Caco-2 (cell line): ENCODE results near the gene ACAP3. TPM values are rescaled to one million over a fixed set of nuclear protein-coding genes. Genes with fewer than 3 reads are reported as not detected.

Source experiments
- BruUV-seq: library from RNA; stranded (reverse); fragments of 400-500 nt; replicated peaks from 2 replicates; lab custom pipeline; 2021; lab: Mats Ljungman, UMichigan
- CTCF ChIA-PET: fragments of 300-600 bp; sonication (Branson Sonifier 250); formaldehyde crosslinking; loops from one replicate; lab custom pipeline; 2022; ENCODE audit warnings: antibody characterized with exemption; lab: Charles Lee
- POLR2A ChIA-PET: fragments of 300-600 bp; sonication (Branson Sonifier 250); formaldehyde crosslinking; loops from one replicate; lab custom pipeline; 2022; ENCODE audit warnings: antibody characterized with exemption; lab: Charles Lee
- DNase-seq, 2 experiments: peaks; one replicate each; pipeline versions ENCODE4 v3.0.0 to v3.0.0-alpha.2; 2020 to 2022
- H3K27me3 ChIP-seq: replicated peaks from 2 replicates; pipeline ENCODE4 v1.6.0; 2011; ENCODE audit warnings: low read length; ENCODE audit not compliant: control insufficient read depth, insufficient read depth
- H3K36me3 ChIP-seq: 2 replicates; pipeline ENCODE4 v1.5.1; 2011; ENCODE audit warnings: low read length; ENCODE audit not compliant: control insufficient read depth, insufficient read depth
- H3K4me1 ChIP-seq: fragments of 250-450 bp; sonication (Bioruptor Pico); 2 replicates; pipeline ENCODE4 v1.5.1; 2020; ENCODE audit warnings: mild to moderate bottlenecking
- H3K4me3 ChIP-seq: 2 replicates; pipeline ENCODE4 v1.5.1; 2011; ENCODE audit warnings: low read depth, mild to moderate bottlenecking, control low read depth, low read length
- H3K9me3 ChIP-seq: fragments of 250-450 bp; sonication (Bioruptor Pico); 2 replicates; pipeline ENCODE4 v1.5.1; 2020; ENCODE audit warnings: mild to moderate bottlenecking, moderate library complexity
- H3K27ac Mint-ChIP-seq: one replicate; pipeline ENCODE4 v1.8.0; 2022; ENCODE audit warnings: mixed read lengths; ENCODE audit not compliant: unreplicated experiment
- H3K27me3 Mint-ChIP-seq: one replicate; pipeline ENCODE4 v1.8.0; 2022; ENCODE audit warnings: mixed read lengths; ENCODE audit not compliant: insufficient read depth, unreplicated experiment
- H3K36me3 Mint-ChIP-seq: one replicate; pipeline ENCODE4 v1.8.0; 2022; ENCODE audit warnings: mild to moderate bottlenecking, mixed read lengths; ENCODE audit not compliant: insufficient read depth, unreplicated experiment
- H3K4me1 Mint-ChIP-seq: one replicate; pipeline ENCODE4 v1.8.0; 2022; ENCODE audit warnings: low read depth, mixed read lengths; ENCODE audit not compliant: unreplicated experiment
- H3K4me3 Mint-ChIP-seq: one replicate; pipeline ENCODE4 v1.8.0; 2022; ENCODE audit warnings: mild to moderate bottlenecking, moderate library complexity, mixed read lengths; ENCODE audit not compliant: unreplicated experiment
- H3K9me3 Mint-ChIP-seq: one replicate; pipeline ENCODE4 v1.8.0; 2022; ENCODE audit warnings: mixed read lengths; ENCODE audit not compliant: unreplicated experiment
- intact Hi-C: fragments of 100-400 bp; cut with micrococcal nuclease; formaldehyde crosslinking; loops from one replicate; pipeline ENCODE4 v1.10.0; 2022; ENCODE audit not compliant: unreplicated experiment
- total RNA-seq: library from RNA; stranded (reverse); gene quantifications from 2 replicates; pipeline ENCODE4 v1.2.3, GENCODE V29; 2022
- TF ChIP-seq, protein P1 (sequence below), 2 experiments: fragments of 200-600 bp in 1 of 2; IDR thresholded peaks; 1 replicate in 1 of 2; 2 replicates in 1 of 2; pipeline versions ENCODE4 v1.5.1 to v1.8.0; 2011 to 2022; ENCODE audit warnings: antibody characterized with exemption in 1 of 2, control low read depth in 1 of 2, inconsistent platforms in 1 of 2, low read depth in 1 of 2, low read length in 1 of 2, mild to moderate bottlenecking in 1 of 2, moderate library complexity in 1 of 2; ENCODE audit not compliant: insufficient read depth in 1 of 2, severe bottlenecking in 1 of 2, unreplicated experiment in 1 of 2

The ACAP3 gene
- total RNA-seq, 1 experiment from 2014 or later, result 46.6 TPM

DNA sequence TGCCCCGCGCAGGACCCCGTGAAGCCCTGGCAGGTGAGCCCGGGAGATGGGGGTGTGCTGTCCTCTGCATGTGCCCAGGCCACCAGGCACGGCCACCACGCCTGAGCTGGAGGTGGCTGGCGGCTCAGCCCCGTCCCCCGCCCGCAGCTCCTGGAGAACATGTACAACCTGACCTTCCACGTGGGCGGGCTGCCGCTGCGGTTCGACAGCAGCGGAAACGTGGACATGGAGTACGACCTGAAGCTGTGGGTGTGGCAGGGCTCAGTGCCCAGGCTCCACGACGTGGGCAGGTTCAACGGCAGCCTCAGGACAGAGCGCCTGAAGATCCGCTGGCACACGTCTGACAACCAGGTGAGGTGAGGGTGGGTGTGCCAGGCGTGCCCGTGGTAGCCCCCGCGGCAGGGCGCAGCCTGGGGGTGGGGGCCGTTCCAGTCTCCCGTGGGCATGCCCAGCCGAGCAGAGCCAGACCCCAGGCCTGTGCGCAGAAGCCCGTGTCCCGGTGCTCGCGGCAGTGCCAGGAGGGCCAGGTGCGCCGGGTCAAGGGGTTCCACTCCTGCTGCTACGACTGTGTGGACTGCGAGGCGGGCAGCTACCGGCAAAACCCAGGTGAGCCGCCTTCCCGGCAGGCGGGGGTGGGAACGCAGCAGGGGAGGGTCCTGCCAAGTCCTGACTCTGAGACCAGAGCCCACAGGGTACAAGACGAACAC, 25.2 kb upstream of the ACAP3 start:
- H3K4me3 Mint-ChIP-seq, result no peak overlapping the region
- POLR2A ChIA-PET, result interaction anchor here (0.6 kb wide), 1 partner anchor 22 kb away, joined by 4 read pairs; no protein-coding TSS in a partner anchor
- no peaks in the 10 kb centered on the region for H3K4me1 ChIP-seq

DNA sequence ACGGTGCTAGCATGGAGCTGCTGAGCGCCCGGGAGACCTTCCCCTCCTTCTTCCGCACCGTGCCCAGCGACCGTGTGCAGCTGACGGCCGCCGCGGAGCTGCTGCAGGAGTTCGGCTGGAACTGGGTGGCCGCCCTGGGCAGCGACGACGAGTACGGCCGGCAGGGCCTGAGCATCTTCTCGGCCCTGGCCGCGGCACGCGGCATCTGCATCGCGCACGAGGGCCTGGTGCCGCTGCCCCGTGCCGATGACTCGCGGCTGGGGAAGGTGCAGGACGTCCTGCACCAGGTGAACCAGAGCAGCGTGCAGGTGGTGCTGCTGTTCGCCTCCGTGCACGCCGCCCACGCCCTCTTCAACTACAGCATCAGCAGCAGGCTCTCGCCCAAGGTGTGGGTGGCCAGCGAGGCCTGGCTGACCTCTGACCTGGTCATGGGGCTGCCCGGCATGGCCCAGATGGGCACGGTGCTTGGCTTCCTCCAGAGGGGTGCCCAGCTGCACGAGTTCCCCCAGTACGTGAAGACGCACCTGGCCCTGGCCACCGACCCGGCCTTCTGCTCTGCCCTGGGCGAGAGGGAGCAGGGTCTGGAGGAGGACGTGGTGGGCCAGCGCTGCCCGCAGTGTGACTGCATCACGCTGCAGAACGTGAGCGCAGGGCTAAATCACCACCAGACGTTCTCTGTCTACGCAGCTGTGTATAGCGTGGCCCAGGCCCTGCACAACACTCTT, 24.5 kb upstream of the ACAP3 start:
- no peaks in the 10 kb centered on the region for H3K27me3 ChIP-seq
- POLR2A ChIA-PET, result no interaction called here
- no peak overlapping the region for H3K4me3 ChIP-seq
- Mint-ChIP-seq H3K4me3 (no peak overlapping the region), H3K27ac (no peak overlapping the region), H3K4me1 (no peaks in the 10 kb centered on the region), H3K36me3 (peaks cover 46% of the 10 kb centered on the region), H3K9me3 (no peaks in the 10 kb centered on the region), H3K27me3 (no peaks in the 10 kb centered on the region)
- DNase-seq, result no peak
- no peaks in the 10 kb centered on the region for H3K4me1 ChIP-seq
- no peaks in the 10 kb centered on the region for H3K36me3 ChIP-seq
- H3K9me3 ChIP-seq, result no peaks in the 10 kb centered on the region
- no TSS peak for BruUV-seq
- CTCF ChIA-PET, result no interaction called here
- TF ChIP-seq, protein P1, sequence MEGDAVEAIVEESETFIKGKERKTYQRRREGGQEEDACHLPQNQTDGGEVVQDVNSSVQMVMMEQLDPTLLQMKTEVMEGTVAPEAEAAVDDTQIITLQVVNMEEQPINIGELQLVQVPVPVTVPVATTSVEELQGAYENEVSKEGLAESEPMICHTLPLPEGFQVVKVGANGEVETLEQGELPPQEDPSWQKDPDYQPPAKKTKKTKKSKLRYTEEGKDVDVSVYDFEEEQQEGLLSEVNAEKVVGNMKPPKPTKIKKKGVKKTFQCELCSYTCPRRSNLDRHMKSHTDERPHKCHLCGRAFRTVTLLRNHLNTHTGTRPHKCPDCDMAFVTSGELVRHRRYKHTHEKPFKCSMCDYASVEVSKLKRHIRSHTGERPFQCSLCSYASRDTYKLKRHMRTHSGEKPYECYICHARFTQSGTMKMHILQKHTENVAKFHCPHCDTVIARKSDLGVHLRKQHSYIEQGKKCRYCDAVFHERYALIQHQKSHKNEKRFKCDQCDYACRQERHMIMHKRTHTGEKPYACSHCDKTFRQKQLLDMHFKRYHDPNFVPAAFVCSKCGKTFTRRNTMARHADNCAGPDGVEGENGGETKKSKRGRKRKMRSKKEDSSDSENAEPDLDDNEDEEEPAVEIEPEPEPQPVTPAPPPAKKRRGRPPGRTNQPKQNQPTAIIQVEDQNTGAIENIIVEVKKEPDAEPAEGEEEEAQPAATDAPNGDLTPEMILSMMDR (IDR thresholded peaks at IDR 0.05; ENCODE audit: insufficient read depth in 1 of 2, low read depth in 1 of 2, low read length in 1 of 2, severe bottlenecking in 1 of 2, unreplicated experiment in 1 of 2), result no peak
- intact Hi-C loops, result no loop called here

More for the DNA sequence above, 25.2 kb upstream of the ACAP3 start:
- TF ChIP-seq, protein P1 (IDR thresholded peaks at IDR 0.05; ENCODE audit: insufficient read depth in 1 of 2, low read depth in 1 of 2, low read length in 1 of 2, severe bottlenecking in 1 of 2, unreplicated experiment in 1 of 2), result no peak
- no peak for DNase-seq
- Mint-ChIP-seq H3K27me3 (no peaks in the 10 kb centered on the region), H3K4me1 (no peaks in the 10 kb centered on the region), H3K27ac (no peak overlapping the region), H3K9me3 (no peaks in the 10 kb centered on the region), H3K36me3 (peaks cover 45% of the 10 kb centered on the region)
- Histone ChIP-seq H3K9me3 (no peaks in the 10 kb centered on the region), H3K36me3 (no peaks in the 10 kb centered on the region), H3K4me3 (no peak overlapping the region), H3K27me3 (no peaks in the 10 kb centered on the region)
- intact Hi-C loops, result no loop called here
- BruUV-seq, result no TSS peak
- CTCF ChIA-PET, result no interaction called here

DNA sequence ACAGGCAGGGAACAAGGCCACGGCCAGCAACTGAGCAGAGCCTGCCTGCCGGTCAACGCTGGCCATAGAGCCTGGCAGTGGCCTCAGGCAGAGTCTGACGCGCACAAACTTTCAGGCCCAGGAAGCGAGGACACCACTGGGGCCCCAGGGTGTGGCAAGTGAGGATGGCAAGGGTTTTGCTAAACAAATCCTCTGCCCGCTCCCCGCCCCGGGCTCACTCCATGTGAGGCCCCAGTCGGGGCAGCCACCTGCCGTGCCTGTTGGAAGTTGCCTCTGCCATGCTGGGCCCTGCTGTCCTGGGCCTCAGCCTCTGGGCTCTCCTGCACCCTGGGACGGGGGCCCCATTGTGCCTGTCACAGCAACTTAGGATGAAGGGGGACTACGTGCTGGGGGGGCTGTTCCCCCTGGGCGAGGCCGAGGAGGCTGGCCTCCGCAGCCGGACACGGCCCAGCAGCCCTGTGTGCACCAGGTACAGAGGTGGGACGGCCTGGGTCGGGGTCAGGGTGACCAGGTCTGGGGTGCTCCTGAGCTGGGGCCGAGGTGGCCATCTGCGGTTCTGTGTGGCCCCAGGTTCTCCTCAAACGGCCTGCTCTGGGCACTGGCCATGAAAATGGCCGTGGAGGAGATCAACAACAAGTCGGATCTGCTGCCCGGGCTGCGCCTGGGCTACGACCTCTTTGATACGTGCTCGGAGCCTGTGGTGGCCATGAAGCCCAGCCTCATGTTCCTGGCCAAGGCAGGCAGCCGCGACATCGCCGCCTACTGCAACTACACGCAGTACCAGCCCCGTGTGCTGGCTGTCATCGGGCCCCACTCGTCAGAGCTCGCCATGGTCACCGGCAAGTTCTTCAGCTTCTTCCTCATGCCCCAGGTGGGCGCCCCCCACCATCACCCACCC, 23.6 kb upstream of the ACAP3 start, which contains the start of gene TAS1R3:
Gene TAS1R3, plus strand, starts transcription at position 213 of the 898 bp plus-strand sequence. Its CDS starts 66 bp downstream, at position 279.
- H3K4me3 ChIP-seq, result no peak within 1 kb of the TSS
- POLR2A ChIA-PET, result no interaction called here
- no peaks in the 10 kb centered on the region for H3K36me3 ChIP-seq
- Mint-ChIP-seq H3K4me1 (no peaks in the 10 kb centered on the region), H3K27me3 (no peaks in the 10 kb centered on the region), H3K27ac (no peak within 1 kb of the TSS), H3K4me3 (no peak within 1 kb of the TSS), H3K36me3 (peaks cover 50% of the 10 kb centered on the region), H3K9me3 (no peaks in the 10 kb centered on the region)
- H3K9me3 ChIP-seq, result no peaks in the 10 kb centered on the region
- intact Hi-C loops, result no loop called here
- BruUV-seq, result no TSS peak
- no peak for DNase-seq
- no peaks in the 10 kb centered on the region for H3K27me3 ChIP-seq
- H3K4me1 ChIP-seq, result no peaks in the 10 kb centered on the region
- TF ChIP-seq, protein P1 (IDR thresholded peaks at IDR 0.05; ENCODE audit: insufficient read depth in 1 of 2, low read depth in 1 of 2, low read length in 1 of 2, severe bottlenecking in 1 of 2, unreplicated experiment in 1 of 2), result no peak
- CTCF ChIA-PET, result no interaction called here
